ENCODE data around the gene CETP. TPM values are rescaled to one million over a fixed set of nuclear protein-coding genes. Genes with fewer than 3 reads are reported as not detected.

Gene CETP
- total RNA-seq, 1 donor from 2014 or later, result not detected

DNA sequence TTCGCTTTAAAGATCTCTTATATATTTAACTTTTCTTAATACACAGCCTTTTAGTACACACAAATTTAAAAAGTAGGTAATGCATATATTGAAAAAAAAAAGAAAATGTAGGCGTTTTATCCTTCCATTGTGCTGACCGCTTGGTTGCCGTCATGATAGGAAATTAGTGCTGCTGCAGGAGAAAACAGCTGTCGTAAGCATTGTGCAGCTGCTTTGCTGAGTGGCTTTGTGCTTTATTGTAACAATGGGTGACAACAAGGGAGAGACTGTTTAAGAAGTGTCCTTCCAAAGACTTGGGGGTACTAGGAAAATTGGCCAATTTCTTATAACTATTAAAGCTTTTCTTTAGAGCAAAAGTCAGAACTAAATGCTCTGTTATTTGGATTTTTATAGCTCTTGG, 24.8 kb upstream of the CETP start:
- no peak for DNase-seq (ENCODE audit: low spot score, unreplicated experiment)
- H3K4me3 Mint-ChIP-seq (ENCODE audit: low read depth), result no peak overlapping the region
- no peak overlapping the region for H3K27ac Mint-ChIP-seq
- H3K36me3 Mint-ChIP-seq (ENCODE audit: insufficient read depth), result peaks cover 33% of the 10 kb centered on the region
- H3K27me3 Mint-ChIP-seq, result no peaks in the 10 kb centered on the region
- TF ChIP-seq, protein P1, sequence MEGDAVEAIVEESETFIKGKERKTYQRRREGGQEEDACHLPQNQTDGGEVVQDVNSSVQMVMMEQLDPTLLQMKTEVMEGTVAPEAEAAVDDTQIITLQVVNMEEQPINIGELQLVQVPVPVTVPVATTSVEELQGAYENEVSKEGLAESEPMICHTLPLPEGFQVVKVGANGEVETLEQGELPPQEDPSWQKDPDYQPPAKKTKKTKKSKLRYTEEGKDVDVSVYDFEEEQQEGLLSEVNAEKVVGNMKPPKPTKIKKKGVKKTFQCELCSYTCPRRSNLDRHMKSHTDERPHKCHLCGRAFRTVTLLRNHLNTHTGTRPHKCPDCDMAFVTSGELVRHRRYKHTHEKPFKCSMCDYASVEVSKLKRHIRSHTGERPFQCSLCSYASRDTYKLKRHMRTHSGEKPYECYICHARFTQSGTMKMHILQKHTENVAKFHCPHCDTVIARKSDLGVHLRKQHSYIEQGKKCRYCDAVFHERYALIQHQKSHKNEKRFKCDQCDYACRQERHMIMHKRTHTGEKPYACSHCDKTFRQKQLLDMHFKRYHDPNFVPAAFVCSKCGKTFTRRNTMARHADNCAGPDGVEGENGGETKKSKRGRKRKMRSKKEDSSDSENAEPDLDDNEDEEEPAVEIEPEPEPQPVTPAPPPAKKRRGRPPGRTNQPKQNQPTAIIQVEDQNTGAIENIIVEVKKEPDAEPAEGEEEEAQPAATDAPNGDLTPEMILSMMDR (IDR thresholded peaks at IDR 0.05; ENCODE audit: unreplicated experiment), result no peak
- H3K9me3 Mint-ChIP-seq (ENCODE audit: low read depth), result no peaks in the 10 kb centered on the region
- peaks cover 17% of the 10 kb centered on the region for H3K4me1 Mint-ChIP-seq (ENCODE audit: low read depth)

DNA sequence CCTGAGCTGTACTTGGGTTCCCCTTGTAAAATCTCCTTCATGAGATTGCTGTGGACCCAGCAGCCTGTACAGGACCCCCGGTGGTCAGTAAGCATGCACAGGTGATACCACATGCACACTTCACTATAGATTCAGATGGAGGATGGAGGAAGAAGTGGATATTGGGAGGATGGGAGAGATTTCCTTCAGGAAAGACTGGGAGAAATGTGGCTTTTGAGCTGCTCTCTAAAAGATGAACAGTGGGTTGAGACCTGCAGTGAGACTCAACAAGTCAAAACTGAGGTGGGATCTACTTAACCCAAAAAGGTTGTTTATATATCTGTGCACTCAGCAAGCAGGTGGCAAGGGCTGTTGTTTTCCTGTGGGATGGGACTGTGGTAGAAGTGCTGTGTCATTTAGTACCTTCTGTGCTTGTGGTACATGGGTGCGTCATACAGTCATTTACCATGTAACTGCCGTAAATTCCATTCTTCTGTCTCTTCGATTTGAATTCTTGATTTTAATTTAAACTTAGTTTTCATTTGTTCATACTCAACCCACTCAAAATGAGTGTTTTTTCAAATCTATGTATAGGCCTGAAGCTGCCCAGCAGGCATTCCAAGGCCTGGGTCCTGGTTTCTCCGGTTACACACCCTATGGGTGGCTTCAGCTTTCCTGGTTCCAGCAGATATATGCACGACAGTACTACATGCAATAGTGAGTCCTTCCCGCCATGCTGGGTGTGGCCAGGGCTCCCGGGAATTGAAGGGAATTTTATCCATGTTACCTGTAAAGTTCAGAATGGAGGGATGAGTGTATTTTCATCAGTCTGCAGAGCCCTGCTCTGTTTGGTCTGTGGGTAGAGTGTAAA, 22.9 kb upstream of the CETP start:
- H3K4me1 Mint-ChIP-seq (ENCODE audit: low read depth), result peaks cover 10% of the 10 kb centered on the region
- H3K9me3 Mint-ChIP-seq (ENCODE audit: low read depth), result no peaks in the 10 kb centered on the region
- no peaks in the 10 kb centered on the region for H3K27me3 Mint-ChIP-seq
- DNase-seq (ENCODE audit: low spot score, unreplicated experiment), result no peak
- H3K36me3 Mint-ChIP-seq (ENCODE audit: insufficient read depth), result peaks cover 43% of the 10 kb centered on the region
- no peak overlapping the region for H3K4me3 Mint-ChIP-seq (ENCODE audit: low read depth)
- TF ChIP-seq, protein P1 (IDR thresholded peaks at IDR 0.05; ENCODE audit: unreplicated experiment), result no peak
- H3K27ac Mint-ChIP-seq, result peak overlapping the region; percentile 70

DNA sequence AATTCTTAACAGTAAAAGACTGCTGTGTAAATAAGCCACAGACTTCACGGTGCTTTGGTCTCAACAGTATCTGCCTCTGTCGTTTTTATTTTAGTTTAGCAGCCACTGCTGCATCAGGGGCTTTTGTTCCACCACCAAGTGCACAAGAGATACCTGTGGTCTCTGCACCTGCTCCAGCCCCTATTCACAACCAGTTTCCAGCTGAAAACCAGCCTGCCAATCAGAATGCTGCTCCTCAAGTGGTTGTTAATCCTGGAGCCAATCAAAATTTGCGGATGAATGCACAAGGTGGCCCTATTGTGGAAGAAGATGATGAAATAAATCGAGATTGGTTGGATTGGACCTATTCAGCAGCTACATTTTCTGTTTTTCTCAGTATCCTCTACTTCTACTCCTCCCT, 21.9 kb upstream of the CETP start:
- no peaks in the 10 kb centered on the region for H3K27me3 Mint-ChIP-seq
- no peak overlapping the region for H3K27ac Mint-ChIP-seq
- H3K36me3 Mint-ChIP-seq (ENCODE audit: insufficient read depth), result peaks cover 45% of the 10 kb centered on the region
- DNase-seq (ENCODE audit: low spot score, unreplicated experiment), result no peak
- H3K4me1 Mint-ChIP-seq (ENCODE audit: low read depth), result peaks cover 4% of the 10 kb centered on the region
- no peaks in the 10 kb centered on the region for H3K9me3 Mint-ChIP-seq (ENCODE audit: low read depth)
- TF ChIP-seq, protein P1 (IDR thresholded peaks at IDR 0.05; ENCODE audit: unreplicated experiment), result no peak
- no peak overlapping the region for H3K4me3 Mint-ChIP-seq (ENCODE audit: low read depth)

DNA sequence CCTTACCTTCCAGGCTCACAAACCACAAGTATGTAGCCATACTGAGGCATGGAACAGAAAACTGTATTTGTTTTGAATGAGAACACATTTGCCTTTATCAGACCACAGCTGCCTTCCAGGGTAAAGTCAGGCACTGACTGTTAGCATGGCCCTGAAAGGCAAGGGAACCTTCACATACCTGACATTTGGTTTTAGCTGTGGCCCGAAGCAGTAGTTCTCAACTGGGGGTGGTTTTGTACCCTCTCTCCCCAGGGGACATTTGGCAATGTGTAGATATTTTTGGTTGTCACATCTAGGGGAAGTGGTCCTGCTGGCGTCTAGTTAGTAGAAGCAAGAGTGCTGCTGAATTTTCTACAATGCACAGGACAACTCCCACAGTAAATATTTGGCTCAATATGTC, 20.7 kb upstream of the CETP start:
- H3K9me3 Mint-ChIP-seq (ENCODE audit: low read depth), result no peaks in the 10 kb centered on the region
- DNase-seq (ENCODE audit: low spot score, unreplicated experiment), result no peak
- peaks cover 6% of the 10 kb centered on the region for H3K4me1 Mint-ChIP-seq (ENCODE audit: low read depth)
- H3K27me3 Mint-ChIP-seq, result no peaks in the 10 kb centered on the region
- no peak overlapping the region for H3K27ac Mint-ChIP-seq
- peaks cover 42% of the 10 kb centered on the region for H3K36me3 Mint-ChIP-seq (ENCODE audit: insufficient read depth)
- no peak overlapping the region for H3K4me3 Mint-ChIP-seq (ENCODE audit: low read depth)
- TF ChIP-seq, protein P1 (IDR thresholded peaks at IDR 0.05; ENCODE audit: unreplicated experiment), result no peak

DNA sequence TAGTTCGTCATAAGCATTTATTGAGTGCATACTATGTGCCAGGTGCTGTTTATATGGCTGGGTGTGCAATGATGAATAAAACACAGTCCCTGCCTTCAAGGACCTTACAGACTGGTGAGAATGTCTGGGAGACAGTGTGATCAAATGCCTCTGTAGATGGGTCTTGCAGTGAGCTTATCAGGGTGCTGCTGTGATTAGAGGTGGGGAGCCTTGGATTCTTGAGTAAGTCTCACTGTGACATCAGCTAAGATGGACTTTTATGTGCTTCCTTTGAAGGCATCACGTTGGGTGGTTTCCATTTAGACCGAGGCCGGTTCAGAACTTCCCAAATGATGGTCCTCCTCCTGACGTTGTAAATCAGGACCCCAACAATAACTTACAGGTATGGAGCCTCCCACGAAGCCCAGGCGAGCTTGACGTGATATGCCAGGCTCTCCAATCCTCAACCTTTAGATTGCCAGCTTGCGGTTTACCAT, 19.9 kb upstream of the CETP start:
- H3K27ac Mint-ChIP-seq, result no peak overlapping the region
- no peak for DNase-seq (ENCODE audit: low spot score, unreplicated experiment)
- TF ChIP-seq, protein P1 (IDR thresholded peaks at IDR 0.05; ENCODE audit: unreplicated experiment), result no peak
- H3K27me3 Mint-ChIP-seq, result no peaks in the 10 kb centered on the region
- no peak overlapping the region for H3K4me3 Mint-ChIP-seq (ENCODE audit: low read depth)
- peaks cover 41% of the 10 kb centered on the region for H3K36me3 Mint-ChIP-seq (ENCODE audit: insufficient read depth)
- no peaks in the 10 kb centered on the region for H3K9me3 Mint-ChIP-seq (ENCODE audit: low read depth)
- H3K4me1 Mint-ChIP-seq (ENCODE audit: low read depth), result peaks cover 6% of the 10 kb centered on the region

Data from progenitor cell of endocrine pancreas (in vitro differentiated cells).